Retinal pigment epithelial cell (primary cell): Measurements from ENCODE around the gene MED12L.

ENCODE experiments used
- DNase-seq: peaks from one replicate; pipeline ENCODE4 v3.0.0-alpha.2; 2010; ENCODE audit warnings: low read depth
- H3K4me3 ChIP-seq: 2 replicates; pipeline ENCODE4 v1.5.1; 2011; ENCODE audit warnings: mild to moderate bottlenecking, low read length, control low read depth, moderate library complexity
- TF ChIP-seq, protein P1 (sequence below): conservative IDR thresholded peaks from 2 replicates; pipeline ENCODE4 v1.5.1; 2011; ENCODE audit warnings: low read depth, low read length, control low read depth, inconsistent platforms

Gene MED12L, protein sequence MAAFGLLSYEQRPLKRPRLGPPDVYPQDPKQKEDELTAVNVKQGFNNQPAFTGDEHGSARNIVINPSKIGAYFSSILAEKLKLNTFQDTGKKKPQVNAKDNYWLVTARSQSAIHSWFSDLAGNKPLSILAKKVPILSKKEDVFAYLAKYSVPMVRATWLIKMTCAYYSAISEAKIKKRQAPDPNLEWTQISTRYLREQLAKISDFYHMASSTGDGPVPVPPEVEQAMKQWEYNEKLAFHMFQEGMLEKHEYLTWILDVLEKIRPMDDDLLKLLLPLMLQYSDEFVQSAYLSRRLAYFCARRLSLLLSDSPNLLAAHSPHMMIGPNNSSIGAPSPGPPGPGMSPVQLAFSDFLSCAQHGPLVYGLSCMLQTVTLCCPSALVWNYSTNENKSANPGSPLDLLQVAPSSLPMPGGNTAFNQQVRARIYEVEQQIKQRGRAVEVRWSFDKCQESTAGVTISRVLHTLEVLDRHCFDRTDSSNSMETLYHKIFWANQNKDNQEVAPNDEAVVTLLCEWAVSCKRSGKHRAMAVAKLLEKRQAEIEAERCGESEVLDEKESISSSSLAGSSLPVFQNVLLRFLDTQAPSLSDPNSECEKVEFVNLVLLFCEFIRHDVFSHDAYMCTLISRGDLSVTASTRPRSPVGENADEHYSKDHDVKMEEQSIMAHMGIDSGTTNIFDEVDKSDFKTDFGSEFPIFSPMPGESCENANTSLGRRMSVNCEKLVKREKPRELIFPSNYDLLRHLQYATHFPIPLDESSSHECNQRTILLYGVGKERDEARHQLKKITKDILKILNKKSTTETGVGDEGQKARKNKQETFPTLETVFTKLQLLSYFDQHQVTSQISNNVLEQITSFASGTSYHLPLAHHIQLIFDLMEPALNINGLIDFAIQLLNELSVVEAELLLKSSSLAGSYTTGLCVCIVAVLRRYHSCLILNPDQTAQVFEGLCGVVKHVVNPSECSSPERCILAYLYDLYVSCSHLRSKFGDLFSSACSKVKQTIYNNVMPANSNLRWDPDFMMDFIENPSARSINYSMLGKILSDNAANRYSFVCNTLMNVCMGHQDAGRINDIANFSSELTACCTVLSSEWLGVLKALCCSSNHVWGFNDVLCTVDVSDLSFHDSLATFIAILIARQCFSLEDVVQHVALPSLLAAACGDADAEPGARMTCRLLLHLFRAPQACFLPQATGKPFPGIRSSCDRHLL (N-terminal part only)

DNA sequence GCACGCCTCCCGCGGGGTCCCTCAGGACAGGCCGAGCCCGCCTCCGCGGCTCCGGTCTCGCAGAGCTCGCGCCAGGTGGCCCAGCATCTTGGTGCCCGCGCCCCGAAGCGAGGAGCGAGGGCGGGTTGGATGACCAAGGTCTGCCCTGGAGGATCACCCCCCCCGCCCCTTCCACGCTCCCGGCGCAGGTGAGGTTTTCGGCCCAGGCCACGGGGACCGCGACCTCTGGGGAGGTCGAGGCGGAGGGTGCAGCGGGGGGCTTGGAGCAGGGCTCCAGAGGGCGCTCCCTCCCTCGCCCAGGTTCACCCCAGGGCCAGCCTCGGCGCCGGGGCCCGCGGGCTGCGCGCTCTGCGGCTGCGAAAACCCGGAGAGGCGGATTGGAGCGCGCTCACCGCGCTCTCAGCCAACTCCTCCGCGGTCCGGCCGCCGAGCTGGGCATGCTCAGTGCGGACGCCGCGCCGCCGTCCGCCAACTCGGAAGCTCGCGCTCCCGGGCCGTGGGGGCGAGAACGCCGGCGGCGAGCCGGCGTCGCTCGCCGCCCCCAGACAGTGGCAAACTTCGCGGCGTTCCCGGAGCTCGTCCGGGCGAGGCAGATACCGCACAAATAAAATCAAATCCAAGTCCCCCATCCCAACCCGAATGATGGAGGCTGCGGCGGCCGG lies at the start of gene MED12L:
TSS of gene MED12L (plus strand) at position 438 of the 662 bp plus-strand sequence. CDS start 1,263 bp downstream, outside the sequence.
- peak; percentile 42 for DNase-seq
- TF ChIP-seq, protein P1, sequence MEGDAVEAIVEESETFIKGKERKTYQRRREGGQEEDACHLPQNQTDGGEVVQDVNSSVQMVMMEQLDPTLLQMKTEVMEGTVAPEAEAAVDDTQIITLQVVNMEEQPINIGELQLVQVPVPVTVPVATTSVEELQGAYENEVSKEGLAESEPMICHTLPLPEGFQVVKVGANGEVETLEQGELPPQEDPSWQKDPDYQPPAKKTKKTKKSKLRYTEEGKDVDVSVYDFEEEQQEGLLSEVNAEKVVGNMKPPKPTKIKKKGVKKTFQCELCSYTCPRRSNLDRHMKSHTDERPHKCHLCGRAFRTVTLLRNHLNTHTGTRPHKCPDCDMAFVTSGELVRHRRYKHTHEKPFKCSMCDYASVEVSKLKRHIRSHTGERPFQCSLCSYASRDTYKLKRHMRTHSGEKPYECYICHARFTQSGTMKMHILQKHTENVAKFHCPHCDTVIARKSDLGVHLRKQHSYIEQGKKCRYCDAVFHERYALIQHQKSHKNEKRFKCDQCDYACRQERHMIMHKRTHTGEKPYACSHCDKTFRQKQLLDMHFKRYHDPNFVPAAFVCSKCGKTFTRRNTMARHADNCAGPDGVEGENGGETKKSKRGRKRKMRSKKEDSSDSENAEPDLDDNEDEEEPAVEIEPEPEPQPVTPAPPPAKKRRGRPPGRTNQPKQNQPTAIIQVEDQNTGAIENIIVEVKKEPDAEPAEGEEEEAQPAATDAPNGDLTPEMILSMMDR = no peak
- peak within 1 kb of the TSS; percentile 73 for H3K4me3 ChIP-seq

GRCh38 chr3:151037746-151038477 lies 47.6 kb upstream of the MED12L start:
- TF ChIP-seq, protein P1 = no peak
- no peak overlapping the region for H3K4me3 ChIP-seq
- DNase-seq = no peak

DNA sequence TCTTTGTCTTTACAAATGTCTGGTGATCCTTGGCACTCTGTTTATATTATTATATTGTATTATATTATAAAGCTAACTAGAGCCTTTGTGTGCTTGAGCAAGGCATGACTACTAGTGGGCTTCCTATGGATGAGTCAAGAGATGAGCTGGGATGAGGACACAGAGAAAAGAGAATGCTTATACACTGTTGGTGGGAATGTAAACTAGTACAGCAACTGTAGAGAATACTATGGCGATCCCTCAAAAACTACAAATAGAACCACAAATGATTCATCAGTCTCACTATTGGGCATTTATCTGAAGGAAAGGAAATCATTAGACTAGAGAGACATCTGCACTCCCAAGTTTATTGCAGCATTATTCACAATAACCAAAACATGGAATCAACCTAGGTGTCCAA lies 40.8 kb upstream of the MED12L start:
- TF ChIP-seq, protein P1 = no peak
- no peak overlapping the region for H3K4me3 ChIP-seq
- no peak for DNase-seq

DNA sequence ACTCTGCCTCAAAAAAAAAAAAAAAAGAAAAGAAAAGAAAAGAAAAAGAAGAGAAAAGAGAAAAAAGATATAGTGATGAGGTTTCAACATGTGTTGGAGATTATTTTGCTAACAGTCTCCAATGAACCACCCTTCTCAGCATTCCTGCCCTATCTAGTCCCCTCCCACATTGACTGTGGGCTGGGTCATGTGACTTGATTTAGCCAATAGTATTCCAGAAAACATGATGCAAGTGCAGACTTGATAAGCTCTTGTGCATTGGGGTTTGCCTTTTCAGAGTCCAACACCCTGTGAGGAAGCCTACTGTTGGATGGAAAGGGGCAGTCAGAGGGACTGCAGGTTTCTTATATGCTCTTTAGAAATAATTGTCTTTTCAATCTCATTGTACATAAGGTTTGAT lies 37.8 kb upstream of the MED12L start:
- TF ChIP-seq, protein P1 = no peak

DNA sequence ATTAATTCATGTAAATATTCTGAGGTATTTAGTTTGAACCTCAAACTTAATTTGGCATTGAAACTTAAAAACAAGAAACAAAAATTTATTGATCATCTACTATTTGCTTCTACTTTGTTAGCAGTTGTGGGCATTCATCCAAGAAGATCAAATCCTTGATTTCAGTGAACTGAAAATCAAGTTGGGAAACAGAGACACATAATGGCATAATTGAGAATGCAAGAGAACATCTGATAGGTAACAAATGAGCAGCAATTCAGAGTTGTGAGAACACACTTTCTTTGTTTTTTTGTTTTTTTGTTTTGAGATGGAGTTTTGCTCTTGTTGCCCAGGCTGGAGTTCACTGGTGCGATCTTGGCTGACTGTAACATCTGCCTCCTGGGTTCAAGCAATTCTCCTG lies 33.9 kb upstream of the MED12L start:
- H3K4me3 ChIP-seq = no peak overlapping the region
- DNase-seq = no peak
- TF ChIP-seq, protein P1 = no peak

More for the DNA sequence above, 37.8 kb upstream of the MED12L start:
- no peak overlapping the region for H3K4me3 ChIP-seq
- no peak for DNase-seq

DNA sequence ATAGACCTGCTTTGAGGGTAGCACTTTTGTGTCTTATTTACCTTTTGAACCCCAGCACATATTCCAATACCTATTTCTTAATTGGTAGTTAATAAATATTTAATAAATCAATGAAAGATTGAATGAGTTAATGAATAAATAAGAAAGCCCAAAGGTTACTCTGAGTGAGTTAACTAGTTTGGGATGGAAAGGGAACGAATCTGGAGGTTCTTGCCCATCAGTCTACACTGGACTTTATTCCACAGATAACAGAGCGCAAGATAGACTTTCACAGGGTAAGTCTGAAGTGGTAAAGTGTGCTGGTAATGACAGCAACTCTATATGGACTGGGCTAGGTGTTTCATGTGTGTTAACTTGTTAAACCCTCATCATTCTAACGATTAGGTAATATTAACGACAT lies 33.1 kb upstream of the MED12L start:
- TF ChIP-seq, protein P1 = no peak
- DNase-seq = no peak
- H3K4me3 ChIP-seq = no peak overlapping the region
